NCI-H187 treated with DMSO at 0.1 percent for 48 hours (cell line): ENCODE results near the gene GALNT18.

Experiments
- DNase-seq: peaks from one replicate; lab custom pipeline; 2025; lab: John Stamatoyannopoulos, UW

GALNT18 gene

DNA sequence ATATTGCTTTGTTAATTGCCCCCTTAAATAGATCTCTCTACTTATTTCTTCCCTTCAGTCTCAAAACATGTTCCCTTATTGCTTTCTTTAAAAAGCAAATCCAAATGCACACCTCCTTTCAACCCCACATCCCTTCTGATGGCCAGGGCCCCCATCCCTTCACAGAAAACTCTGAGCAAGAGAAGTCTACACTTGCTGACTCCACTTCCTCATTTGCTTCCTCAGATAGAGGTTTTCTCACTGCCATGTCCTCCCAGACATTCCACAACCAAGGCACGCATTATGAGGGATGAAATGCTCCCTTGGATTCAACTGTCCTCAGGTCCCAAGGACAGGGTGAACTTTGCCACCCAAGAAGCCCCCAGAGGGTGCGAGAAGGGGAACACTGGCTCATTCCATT, 311.9 kb downstream of the GALNT18 start:
- no peak for DNase-seq

DNA sequence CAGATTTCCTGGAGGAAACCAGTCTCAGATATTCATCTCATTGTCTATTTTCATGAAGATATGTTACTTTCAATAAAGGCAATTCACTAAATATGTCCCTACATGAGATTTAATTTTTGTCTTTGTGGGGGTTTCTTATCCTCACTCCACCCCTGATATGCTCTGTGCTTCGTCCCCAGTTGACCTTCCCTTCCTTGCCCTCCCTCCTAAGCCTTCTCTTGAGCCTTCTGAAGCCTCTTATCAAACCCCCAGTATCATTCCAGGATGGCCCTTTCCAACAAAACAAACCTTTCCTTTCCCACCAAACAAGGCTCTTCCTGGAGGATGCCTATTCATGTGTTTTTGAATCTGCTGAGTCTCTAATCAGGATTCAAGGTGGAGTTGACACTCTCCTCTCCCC, 313.6 kb downstream of the GALNT18 start:
- no peak for DNase-seq

DNA sequence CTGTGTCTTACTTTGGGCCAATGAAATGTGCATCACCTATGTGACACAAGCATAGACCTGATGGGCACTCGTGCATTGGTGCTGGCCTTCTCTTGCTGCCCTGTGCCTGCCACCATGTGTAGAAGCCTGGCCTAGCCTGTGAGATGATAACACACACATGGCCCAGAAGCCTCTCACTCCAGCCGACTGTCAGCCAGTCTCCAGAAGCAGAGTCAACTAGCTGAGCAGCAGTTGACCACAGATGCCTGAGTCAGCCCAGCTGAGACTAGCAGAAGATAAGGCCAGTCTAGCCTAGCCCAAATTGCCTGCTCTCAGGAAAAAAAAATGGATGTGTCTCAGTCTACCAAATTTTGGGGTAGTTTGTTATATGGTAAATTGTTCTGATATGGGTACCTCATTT, 314.9 kb downstream of the GALNT18 start:
- DNase-seq = no peak

DNA sequence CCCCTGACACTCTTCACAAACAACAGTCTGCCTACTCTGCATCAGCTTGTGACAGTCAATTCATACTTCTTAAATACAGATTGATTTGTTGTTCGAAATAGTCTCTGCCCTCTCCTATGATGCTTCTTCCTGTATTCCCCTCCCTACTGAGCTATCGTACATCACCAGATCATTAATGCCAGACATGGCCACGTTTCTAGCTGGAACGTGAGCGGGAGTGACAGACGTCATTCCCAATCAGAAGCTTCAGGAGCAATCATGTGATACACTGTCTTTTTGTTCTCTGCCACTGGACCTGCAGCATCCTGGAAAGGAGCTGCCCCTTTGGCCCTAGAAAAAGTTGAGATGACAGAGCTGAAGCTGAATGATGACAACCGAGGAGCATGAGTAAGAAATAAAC, 317.3 kb downstream of the GALNT18 start:
- DNase-seq = no peak

DNA sequence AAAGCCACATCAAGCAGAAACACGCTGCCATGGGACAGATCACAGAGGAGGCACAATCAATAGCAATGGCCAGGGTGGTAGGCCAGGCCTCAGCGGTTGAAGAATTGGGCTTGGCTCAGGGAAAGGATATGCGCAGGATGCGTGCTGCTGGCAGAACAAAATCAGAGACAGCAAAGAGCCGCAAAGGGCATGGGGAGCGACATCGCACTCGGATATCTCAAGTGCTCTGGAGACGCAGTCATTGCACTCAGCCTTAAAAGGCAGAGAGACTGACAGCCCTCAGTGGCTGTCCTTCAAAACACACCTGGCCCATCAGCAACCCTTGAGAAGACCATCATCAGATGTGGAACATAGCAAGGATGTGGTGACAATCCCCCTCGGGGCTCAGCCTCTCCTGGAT, 319.2 kb downstream of the GALNT18 start:
- DNase-seq = peak; percentile 86

DNA sequence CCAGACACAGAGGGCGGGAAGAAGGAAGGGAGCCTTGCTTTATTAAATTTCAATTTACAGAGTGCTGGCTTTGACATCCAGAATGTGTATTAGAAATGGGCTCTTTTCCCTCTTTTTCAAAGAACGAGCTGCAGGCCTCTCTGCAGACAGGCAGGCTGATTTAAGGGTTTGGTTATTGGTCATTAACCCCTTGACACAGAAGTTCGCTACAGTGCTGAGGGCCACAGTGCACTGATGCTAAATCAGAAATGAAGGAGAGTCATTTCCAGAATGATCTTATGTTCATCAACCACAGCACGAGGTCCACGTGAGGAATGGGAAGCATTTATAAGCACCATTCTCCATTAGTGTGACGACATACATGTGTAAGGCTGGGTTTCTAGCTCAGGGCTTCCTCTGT, 320.6 kb downstream of the GALNT18 start:
- no peak for DNase-seq

DNA sequence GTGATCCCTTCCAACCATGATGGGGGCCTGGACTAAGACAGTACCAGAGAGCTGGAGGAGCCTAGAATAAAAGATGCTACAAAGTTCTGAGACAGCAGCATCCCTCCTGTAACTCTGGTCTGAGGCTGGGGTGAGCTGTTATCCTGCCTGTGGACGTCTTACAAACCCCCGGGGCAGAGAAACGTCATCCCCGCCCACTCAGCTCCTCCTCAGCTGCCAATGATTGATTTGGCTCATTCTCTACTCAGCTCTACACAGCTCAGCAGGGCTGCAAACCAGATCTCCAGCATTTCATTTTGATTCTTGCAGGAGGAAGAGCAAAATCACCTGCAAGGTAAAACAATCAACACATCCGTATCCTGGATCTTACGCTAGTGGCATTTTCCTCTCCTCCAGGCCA, 324.2 kb downstream of the GALNT18 start:
- no peak for DNase-seq

DNA sequence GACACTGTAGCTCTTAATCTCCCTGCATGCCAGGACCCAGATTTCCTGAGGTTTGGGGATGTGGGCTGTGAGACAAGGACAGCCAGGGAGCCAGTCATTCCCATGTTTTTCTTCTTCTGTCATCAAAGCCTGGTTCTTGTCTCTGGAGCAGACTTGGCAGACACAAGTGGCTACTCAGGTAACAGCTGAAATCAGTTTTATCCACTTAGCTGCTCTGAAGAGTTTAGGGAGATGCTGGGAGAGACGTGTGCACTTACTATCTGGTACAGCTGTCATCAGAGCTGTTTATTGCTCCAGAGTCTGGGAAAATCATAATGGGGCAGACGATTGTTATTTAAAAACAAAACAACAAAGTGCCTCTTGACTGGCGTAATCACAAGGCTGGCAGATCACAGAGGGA, 325.4 kb downstream of the GALNT18 start:
- DNase-seq = peak; percentile 94

DNA sequence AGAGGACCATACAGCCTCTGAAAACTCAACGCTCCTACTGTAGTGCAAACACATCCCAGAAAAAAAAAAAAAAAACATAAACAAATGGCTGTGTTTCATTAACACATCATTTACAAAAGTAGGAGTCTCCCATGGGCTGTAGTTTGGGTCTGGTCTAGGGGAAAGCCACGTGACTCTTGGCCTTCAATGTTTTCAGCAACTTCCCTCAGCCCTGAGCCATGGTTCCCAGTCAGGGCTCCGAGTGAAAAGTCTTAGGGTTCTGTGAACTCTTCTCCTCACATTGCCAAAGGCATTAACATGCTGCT, 327.3 kb downstream of the GALNT18 start:
- no peak for DNase-seq

DNA sequence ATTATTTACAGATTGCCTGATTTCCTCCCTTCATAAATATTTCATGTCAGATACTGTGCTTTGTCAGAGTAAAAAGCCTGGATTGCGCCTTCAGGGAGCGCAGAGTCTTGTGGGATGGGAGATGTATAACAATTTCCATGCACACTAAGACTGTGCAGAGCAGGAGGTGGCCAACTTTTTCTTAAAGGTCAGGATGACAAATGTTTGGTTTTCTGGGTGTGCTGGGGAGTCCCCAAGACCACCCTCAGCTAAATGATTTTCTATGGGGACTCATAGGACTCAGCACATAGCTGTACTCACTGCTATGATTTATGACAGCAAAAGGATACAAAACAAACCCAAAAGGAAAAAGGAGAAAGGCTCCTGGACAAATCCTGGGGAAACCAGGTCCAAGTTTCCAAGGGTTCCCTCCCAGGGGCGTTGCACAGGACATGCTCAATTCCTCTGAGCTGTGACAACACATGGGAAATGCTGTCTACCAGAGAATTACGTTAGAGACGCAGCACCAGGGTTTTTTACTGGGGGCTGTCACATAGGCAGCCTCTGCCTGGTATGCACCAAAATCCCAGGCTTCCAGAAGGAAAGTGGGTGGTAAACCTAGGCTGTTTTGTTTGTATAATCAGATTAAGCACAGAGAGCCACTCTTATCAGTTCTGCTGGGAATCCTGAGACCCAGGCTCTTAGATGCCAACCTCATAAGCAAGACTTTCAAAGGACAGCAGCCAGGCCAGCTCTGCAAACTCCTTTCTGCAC, 327.8 kb downstream of the GALNT18 start:
- no peak for DNase-seq

DNA sequence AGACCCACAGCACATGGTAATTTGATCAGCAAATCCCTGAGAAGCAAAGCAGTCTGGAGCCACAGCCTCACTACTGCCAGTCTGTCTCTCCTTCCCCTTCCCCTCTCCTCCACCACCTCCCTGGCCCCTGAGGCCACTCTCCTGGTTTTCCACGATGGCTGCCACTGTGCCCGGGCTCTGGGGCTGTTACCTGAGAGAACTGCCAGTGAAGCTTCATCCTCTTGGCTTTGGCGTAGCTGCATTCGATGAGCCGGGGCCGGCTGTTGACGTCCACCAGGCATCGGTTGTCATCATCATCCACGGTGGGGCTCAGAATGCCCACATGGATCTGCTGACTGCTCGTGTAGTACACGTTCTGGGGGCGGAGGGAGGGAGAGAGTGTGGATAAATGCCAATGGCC, 329.0 kb downstream of the GALNT18 start:
- DNase-seq = no peak

DNA sequence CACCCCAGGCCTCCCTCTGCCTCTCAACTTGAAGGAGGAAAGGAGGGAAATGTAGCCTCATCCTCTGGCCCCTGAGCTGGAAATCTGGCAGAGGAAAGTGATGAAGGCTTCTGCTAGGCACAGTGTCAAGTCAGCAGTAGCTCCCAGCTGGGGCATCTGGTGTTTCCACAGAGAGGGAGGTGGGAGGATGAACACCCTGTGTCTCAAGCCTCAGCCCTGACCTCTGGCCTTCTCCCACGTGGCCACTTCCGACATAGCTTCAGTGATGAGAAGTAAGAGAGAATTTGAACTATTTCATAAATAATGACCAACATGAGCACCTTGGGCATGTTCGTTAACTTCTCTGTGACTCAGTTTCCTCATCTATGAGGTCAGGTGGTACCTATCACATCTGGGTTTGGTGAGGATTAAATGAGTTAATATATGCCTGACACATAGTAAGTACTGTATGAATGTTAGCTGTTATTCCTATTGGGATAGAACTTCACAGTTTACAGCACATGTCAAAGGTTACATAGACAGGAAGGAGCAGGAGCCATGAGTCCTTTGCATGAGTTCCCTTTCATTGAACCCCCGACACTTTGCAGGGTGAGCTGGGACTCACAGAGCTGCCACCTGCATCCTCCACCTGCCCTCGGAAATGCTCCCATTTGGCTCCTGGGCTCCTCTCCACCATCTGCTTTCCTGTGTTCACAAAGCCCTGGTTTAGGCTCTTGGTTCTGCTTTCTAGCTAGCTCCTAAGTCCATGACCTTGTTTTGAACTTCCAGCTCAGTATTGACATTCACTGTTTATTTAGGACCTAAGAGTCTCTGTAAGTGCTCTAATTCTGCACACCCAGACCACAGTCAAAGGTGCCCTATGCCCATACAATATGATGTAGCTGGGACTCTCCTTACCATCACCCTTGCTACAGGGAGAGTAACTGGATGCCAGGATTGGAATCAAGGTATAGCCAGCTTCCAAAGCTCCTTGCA, 330.5 kb downstream of the GALNT18 start:
- DNase-seq = peak; percentile 23

DNA sequence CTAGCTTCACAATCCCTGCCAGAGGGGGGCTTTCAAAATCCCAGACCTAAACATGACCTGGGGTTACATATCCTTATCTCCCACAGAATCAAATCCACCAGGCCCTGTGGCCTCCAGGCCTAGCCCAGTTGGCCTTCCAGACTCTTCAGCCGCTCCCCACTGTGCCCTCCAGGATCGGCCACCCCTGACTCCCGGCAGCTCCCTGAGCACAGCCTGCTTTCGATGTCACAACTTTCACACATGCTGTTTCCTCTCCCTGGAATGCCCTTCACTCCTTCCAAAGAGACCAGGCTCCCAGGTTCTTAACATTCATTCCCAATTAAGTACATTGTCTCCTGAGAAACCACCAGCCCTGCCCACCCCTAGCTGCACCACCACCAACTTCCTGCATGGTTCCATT, 331.5 kb downstream of the GALNT18 start:
- no peak for DNase-seq

DNA sequence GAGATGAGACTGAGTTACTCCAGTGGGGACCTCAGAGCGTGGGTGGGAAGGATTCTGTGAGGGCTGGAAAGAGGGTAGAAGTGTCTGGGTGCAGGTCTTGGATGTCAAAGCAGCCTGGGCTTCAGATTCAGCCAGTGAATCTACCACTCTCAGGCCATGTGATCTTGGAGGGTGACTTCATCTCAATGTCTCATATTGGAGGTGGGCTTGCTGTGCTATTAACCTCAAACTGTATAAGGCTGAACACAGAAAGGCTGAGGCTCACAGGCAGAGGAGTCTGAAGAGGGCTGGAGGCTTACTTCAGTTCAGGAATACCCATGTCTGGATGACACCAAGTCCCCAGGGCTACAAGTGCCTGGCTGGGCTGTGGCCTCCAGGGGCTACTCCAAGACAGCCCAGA, 332.1 kb downstream of the GALNT18 start:
- DNase-seq = no peak

DNA sequence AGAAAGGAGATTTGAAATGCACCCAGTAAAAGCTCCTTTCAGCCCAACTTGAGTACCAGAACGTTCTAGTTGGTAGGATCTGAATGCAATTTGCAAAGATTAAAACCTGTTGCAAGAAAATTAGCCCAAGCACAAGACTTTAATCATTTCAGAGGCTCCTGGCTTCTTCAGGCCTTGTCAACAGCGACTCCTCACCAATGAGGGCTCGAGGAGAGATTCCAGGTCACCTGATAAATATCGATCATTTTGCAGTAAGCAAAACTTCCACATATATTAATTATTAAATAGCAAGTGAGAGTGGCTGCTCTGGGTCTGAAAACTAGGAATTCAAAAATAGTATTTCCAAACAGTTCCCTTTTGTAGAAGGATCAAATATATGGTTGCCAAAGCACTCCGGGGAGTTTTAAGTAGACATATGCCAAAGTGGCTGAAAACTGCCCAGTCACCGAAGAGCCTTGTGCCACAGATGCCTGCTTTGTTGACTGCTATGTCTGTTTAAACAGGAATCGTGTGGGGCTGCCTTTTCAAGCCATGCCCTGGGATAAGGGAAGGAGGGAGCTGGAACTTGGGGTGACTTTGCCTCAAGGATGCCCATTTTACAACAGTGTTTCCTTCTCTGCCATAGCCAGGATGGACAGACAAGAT, 332.7 kb downstream of the GALNT18 start:
- DNase-seq = no peak

DNA sequence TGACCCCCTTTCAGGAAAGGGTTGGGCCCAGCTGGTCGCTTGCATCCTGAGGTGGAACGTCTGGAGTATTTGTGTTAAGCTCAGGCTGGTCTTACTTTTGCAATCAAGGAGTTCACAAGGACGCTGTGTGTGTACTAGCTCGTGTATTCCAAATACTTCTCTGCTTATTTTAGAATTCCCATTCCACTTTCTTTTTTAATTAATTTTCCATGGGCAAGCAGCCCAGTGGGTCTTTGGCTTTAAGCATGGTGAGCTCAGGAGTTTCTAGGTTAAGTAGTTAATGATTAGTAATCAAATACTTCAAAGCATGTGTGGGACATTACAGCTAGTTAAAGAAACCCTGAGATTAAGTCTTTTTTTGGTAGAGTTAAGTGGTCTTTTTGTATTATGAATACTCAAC, 337.3 kb downstream of the GALNT18 start:
- DNase-seq = no peak

DNA sequence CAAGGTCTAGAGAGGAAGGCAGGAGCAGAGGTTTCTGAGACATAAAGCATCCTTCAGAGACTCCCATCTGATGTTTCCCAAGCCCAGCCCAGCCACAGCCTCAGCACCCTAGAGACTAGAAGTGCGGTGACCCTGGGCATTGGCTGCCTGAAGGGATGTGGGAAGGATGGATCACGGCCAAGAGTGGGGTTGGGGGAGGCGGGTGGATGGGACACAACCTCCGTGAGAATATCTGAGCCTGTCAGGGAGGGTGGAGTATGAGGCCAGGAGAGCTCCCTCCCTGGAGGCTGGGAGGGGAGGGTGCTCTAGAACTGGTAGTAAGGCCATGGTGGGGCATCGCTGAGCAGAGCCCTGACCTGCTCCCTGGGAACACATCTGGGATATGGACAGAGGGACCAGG, 340.2 kb downstream of the GALNT18 start:
- DNase-seq = no peak

DNA sequence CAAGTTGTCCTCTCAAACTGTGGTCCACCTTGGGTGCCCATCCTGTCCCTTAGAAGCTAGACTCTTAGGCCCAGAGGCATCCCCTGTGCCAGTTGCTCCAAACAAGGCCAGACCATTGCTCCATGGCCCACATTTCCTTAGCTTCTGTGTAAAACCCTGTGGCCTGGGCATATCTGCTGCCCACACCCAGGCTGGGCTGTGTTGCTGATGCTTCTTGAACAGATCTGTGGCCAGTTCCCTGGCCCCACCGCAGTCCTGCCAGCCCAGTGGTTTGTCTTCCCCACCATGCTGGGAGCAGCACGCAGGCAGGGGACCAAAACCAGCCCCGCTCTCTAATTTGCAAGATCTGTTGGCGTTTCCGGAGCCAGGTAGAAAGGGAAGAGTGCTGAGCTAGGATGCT, 341.0 kb downstream of the GALNT18 start:
- DNase-seq = no peak

DNA sequence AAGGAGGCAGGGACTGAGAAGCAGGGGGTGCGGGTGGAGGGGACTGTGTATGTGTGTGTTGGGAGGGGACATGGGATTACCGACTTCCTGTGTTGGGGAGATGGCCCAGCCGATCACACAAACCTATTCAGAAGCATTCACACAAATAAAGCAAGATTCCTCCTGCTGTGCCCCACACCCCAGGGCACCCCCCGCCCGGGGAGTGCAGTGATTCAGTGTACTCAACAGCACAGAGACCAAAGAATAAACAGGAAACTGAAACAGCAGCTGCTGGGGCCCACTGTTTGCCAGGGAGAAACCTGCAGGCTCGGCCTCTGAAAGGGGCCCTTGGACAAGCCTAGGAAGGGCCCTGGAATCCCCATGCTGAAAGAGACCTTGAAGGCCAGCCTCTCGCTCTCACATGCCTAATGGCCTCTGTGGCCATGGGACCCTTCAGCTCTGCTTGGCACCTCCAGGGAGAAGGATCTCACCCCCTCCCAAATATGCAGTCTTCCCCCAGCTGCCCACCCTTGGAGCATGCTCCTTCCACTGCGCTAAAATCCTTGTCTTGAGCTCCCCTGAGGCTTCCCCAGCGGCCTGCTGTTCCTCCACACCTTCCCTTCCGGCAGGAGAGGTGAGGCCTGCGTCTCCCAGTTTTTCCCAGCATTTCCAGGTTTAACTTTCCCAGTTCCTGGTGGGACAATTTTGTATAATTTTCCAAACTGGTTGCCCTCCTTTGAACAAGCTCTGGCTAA, 341.7 kb downstream of the GALNT18 start:
- no peak for DNase-seq

DNA sequence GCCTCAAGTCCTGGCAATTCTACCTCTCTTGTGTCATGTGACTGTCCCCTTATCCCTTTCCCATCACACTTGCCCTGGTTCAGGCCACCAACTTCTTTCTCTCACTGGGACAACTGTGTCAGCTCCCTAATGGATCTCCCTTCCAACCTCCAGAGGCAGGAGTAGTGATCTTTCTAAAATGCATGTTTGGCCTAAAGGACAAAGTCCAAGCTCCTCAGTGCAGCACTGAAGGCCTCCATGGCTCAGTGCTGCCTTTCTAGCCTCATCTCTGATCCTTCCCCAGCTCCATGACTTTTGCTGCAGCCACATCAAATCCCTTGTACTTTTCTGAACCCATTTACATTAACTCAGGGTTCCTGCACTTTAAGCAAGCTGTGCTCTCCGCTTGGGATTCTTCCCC, 349.6 kb downstream of the GALNT18 start:
- no peak for DNase-seq

DNA sequence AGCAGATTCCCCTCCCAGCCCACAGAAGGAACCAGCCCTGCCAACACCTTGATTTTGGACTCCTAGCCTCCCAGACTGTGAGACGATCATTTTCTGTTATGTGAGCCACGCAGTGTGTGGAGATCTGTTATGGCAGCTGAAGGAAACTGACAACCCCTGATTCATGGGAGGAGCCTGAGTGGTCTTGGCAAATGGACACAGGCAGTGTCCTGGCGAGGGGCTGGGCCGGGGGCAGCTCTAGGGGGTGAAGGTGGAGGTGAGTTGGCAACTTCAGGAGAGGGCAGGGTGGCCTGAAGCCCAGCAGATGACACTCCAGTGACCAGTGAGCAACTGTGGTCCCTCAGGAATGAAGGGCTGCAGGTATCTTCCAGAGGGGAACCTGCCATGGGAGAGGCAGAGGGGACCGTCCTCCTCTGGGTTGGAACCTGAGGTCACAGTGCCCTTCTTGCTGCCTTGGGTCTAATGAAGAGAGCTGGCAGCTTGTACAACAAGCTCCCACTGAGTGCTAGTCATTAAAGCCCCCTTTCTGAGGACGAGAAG, 351.5 kb downstream of the GALNT18 start:
- no peak for DNase-seq

DNA sequence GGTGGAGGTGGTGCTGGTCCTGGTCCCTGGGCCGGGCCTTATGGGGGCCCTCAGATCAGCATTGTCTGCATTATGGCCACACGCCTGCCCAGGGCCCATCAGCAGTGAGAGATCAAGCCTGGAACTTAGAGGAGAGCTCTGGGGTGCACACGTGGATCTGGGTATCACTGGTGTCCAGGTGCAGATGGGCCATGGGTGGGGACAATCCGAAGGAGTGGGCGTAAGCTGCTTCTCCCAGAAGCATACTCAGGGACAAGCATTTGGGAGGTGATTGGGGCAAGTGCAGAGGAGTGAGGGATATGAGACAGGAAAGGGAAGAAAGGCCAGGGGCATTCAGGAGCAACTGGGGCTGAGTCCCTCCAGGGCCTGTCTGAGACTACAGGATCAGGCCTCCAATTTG, 353.1 kb downstream of the GALNT18 start:
- no peak for DNase-seq
